Measurements from ENCODE around the gene CD244. TPM values are rescaled to one million over a fixed set of nuclear protein-coding genes. Genes with fewer than 3 reads are reported as not detected.

CD244 gene
- total and polyA plus RNA-seq, 2 experiments from 2014 or later: 0.47 to 1.2 TPM

- Histone ChIP-seq H3K9me2 (replicated peaks; ENCODE audit: insufficient read depth) (no peaks in the 10 kb centered on the region), H2AFZ (no peak overlapping the region), H3K36me3 (replicated peaks; ENCODE audit: insufficient read depth, low read depth) (no peaks in the 10 kb centered on the region), H3K4me1 (ENCODE audit: insufficient read depth) (no peaks in the 10 kb centered on the region), H4K20me1 (ENCODE audit: insufficient read depth, poor library complexity, severe bottlenecking) (no peaks in the 10 kb centered on the region), H3K27ac (no peak overlapping the region), H3K4me3 (no peak overlapping the region), H3K79me2 (no peaks in the 10 kb centered on the region), H3K4me2 (no peak overlapping the region), H3K9me3 (ENCODE audit: low read depth) (no peaks in the 10 kb centered on the region), H3K27me3 (no peaks in the 10 kb centered on the region)
- DNase-seq (ENCODE audit: low spot score): no peak
- no peak for TF ChIP-seq CTCF (IDR thresholded peaks at IDR 0.05; ENCODE audit: poor library complexity)
- no peak for TF ChIP-seq EZH2 (IDR thresholded peaks at IDR 0.05; ENCODE audit: borderline replicate concordance)
- no peak for TF ChIP-seq EZH2phosphoT487 (IDR thresholded peaks at IDR 0.05; ENCODE audit: low read depth, severe bottlenecking, unreplicated experiment)
- 87% methylated on average over 8 of the region's 8 CpGs for WGBS (ENCODE audit: low lambda C conversion rate, missing lambda C conversion rate)
These were observed 11.7 kb downstream of the CD244 start for GRCh38 chr1:160850993-160851392.

GRCh38 chr1:160850541-160850940 is 12.1 kb downstream of the CD244 start:
- Histone ChIP-seq H3K27me3 (no peaks in the 10 kb centered on the region), H3K79me2 (no peaks in the 10 kb centered on the region), H2AFZ (no peak overlapping the region), H3K36me3 (replicated peaks; ENCODE audit: insufficient read depth, low read depth) (no peaks in the 10 kb centered on the region), H4K20me1 (ENCODE audit: insufficient read depth, poor library complexity, severe bottlenecking) (no peaks in the 10 kb centered on the region), H3K9me2 (replicated peaks; ENCODE audit: insufficient read depth) (no peaks in the 10 kb centered on the region), H3K4me3 (no peak overlapping the region), H3K27ac (no peak overlapping the region), H3K9me3 (ENCODE audit: low read depth) (no peaks in the 10 kb centered on the region), H3K4me1 (ENCODE audit: insufficient read depth) (no peaks in the 10 kb centered on the region), H3K4me2 (no peak overlapping the region)
- TF ChIP-seq EZH2 (IDR thresholded peaks at IDR 0.05; ENCODE audit: borderline replicate concordance): no peak
- TF ChIP-seq CTCF (IDR thresholded peaks at IDR 0.05; ENCODE audit: poor library complexity): no peak
- TF ChIP-seq EZH2phosphoT487 (IDR thresholded peaks at IDR 0.05; ENCODE audit: low read depth, severe bottlenecking, unreplicated experiment): no peak
- 87% methylated on average over 5 of the region's 5 CpGs for WGBS (ENCODE audit: low lambda C conversion rate, missing lambda C conversion rate)
- no peak for DNase-seq (ENCODE audit: low spot score)

GRCh38 chr1:160846281-160846680 is 16.4 kb downstream of the CD244 start:
- TF ChIP-seq EZH2 (IDR thresholded peaks at IDR 0.05; ENCODE audit: borderline replicate concordance) (no peak), CTCF (IDR thresholded peaks at IDR 0.05; ENCODE audit: poor library complexity) (no peak), EZH2phosphoT487 (IDR thresholded peaks at IDR 0.05; ENCODE audit: low read depth, severe bottlenecking, unreplicated experiment) (no peak)
- Histone ChIP-seq H3K27ac (no peak overlapping the region), H3K9me2 (replicated peaks; ENCODE audit: insufficient read depth) (no peaks in the 10 kb centered on the region), H3K9me3 (ENCODE audit: low read depth) (no peaks in the 10 kb centered on the region), H3K79me2 (no peaks in the 10 kb centered on the region), H3K36me3 (replicated peaks; ENCODE audit: insufficient read depth, low read depth) (no peaks in the 10 kb centered on the region), H4K20me1 (ENCODE audit: insufficient read depth, poor library complexity, severe bottlenecking) (no peaks in the 10 kb centered on the region), H3K4me1 (ENCODE audit: insufficient read depth) (no peaks in the 10 kb centered on the region), H3K4me2 (no peak overlapping the region), H2AFZ (no peak overlapping the region), H3K27me3 (no peaks in the 10 kb centered on the region), H3K4me3 (no peak overlapping the region)
- 85% methylated on average over 12 of the region's 12 CpGs for WGBS (ENCODE audit: low lambda C conversion rate, missing lambda C conversion rate)
- DNase-seq (ENCODE audit: low spot score): no peak

All from hepatocyte (in vitro differentiated cells).